Measurements from ENCODE around the gene CSNK1D.

DNA sequence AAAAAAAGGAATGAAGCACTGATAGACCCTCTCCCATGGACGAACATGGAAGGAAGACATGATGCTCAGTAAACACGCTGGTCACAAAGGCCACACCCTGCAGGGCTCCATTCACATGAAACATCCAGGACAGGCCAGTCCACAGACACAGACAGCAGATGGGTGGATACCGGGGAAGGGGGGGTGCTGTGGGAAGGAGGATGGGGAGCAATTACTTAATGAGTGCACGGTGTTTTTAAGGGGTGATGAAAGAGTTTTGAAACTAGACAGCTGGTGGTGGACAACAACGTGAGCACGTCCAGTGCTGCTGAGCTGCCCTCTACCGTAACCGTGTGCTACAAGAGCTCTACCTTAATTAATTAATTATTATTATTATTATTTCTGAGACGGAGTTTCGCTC, 50.7 kb downstream of the CSNK1D start:
- TF ChIP-seq, protein P1, sequence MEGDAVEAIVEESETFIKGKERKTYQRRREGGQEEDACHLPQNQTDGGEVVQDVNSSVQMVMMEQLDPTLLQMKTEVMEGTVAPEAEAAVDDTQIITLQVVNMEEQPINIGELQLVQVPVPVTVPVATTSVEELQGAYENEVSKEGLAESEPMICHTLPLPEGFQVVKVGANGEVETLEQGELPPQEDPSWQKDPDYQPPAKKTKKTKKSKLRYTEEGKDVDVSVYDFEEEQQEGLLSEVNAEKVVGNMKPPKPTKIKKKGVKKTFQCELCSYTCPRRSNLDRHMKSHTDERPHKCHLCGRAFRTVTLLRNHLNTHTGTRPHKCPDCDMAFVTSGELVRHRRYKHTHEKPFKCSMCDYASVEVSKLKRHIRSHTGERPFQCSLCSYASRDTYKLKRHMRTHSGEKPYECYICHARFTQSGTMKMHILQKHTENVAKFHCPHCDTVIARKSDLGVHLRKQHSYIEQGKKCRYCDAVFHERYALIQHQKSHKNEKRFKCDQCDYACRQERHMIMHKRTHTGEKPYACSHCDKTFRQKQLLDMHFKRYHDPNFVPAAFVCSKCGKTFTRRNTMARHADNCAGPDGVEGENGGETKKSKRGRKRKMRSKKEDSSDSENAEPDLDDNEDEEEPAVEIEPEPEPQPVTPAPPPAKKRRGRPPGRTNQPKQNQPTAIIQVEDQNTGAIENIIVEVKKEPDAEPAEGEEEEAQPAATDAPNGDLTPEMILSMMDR (IDR thresholded peaks at IDR 0.05; ENCODE audit: low read depth, low read length, poor library complexity, severe bottlenecking), result no peak
- TF ChIP-seq EZH2phosphoT487 (IDR thresholded peaks at IDR 0.05; ENCODE audit: borderline replicate concordance, low read length), result no peak
